IMR-90 (cell line): ENCODE results near the gene C16orf74.

Experiments
- CEBPB ChIP-seq: IDR thresholded peaks from 2 replicates; pipeline ENCODE4 v1.6.1; 2012; ENCODE audit warnings: low read depth, low read length, improper control_type of control experiment
- FOS ChIP-seq: fragments of 150-350 bp; IDR thresholded peaks from 2 replicates; pipeline ENCODE4 v1.6.1; 2016; ENCODE audit warnings: low read depth, low read length
- MXI1 ChIP-seq: IDR thresholded peaks from 2 replicates; pipeline ENCODE4 v1.6.1; 2012; ENCODE audit warnings: low read depth, mild to moderate bottlenecking, low read length, moderate library complexity, borderline replicate concordance
- POLR2A ChIP-seq: IDR thresholded peaks from 2 replicates; pipeline ENCODE4 v1.6.1; 2012; ENCODE audit warnings: mild to moderate bottlenecking, low read depth, low read length
- RCOR1 ChIP-seq: IDR thresholded peaks from 2 replicates; pipeline ENCODE4 v1.6.1; 2012; ENCODE audit warnings: mild to moderate bottlenecking, low read length, improper control_type of control experiment; ENCODE audit not compliant: insufficient replicate concordance
- RFX5 ChIP-seq: IDR thresholded peaks from 2 replicates; pipeline ENCODE4 v1.8.0; 2012; ENCODE audit warnings: low read depth, mild to moderate bottlenecking, low read length, moderate library complexity
- TF ChIP-seq, protein P1 (sequence below): fragments of 150-350 bp; IDR thresholded peaks from 2 replicates; pipeline ENCODE4 v1.6.1; 2017; ENCODE audit warnings: mild to moderate bottlenecking, antibody characterized with exemption, low read length, low read depth
- TF ChIP-seq, protein P2 (sequence below): conservative IDR thresholded peaks from 2 replicates; pipeline ENCODE4 v1.5.1; 2012; ENCODE audit warnings: mild to moderate bottlenecking, low read depth, low read length, improper control_type of control experiment

DNA sequence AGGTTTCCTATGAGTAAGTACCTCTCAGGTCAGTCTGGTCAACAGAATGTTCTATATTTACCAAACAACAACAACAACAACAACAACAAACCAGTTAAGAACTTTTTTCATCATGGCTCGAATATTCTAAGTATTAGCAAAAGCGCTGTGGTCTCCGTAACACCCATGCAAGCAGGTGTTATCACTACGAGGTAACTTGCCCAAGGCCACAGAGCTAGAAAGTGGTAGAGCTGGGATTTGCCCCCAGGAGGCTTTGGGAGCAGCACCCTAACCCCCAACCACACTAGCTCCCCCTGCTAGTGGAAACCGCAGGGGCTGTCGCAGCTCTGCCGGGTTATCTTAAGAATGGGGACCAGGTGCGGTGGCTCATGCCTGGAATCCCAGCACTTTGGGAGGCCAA lies 23.9 kb upstream of the C16orf74 start:
- TF ChIP-seq POLR2A: no peak
- no peak for TF ChIP-seq RCOR1
- TF ChIP-seq MXI1: no peak
- TF ChIP-seq, protein P1, sequence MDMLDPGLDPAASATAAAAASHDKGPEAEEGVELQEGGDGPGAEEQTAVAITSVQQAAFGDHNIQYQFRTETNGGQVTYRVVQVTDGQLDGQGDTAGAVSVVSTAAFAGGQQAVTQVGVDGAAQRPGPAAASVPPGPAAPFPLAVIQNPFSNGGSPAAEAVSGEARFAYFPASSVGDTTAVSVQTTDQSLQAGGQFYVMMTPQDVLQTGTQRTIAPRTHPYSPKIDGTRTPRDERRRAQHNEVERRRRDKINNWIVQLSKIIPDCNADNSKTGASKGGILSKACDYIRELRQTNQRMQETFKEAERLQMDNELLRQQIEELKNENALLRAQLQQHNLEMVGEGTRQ: no peak
- TF ChIP-seq, protein P2, sequence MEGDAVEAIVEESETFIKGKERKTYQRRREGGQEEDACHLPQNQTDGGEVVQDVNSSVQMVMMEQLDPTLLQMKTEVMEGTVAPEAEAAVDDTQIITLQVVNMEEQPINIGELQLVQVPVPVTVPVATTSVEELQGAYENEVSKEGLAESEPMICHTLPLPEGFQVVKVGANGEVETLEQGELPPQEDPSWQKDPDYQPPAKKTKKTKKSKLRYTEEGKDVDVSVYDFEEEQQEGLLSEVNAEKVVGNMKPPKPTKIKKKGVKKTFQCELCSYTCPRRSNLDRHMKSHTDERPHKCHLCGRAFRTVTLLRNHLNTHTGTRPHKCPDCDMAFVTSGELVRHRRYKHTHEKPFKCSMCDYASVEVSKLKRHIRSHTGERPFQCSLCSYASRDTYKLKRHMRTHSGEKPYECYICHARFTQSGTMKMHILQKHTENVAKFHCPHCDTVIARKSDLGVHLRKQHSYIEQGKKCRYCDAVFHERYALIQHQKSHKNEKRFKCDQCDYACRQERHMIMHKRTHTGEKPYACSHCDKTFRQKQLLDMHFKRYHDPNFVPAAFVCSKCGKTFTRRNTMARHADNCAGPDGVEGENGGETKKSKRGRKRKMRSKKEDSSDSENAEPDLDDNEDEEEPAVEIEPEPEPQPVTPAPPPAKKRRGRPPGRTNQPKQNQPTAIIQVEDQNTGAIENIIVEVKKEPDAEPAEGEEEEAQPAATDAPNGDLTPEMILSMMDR: no peak
- no peak for TF ChIP-seq CEBPB
- no peak for TF ChIP-seq FOS
- TF ChIP-seq RFX5: no peak
